ENCODE data around the gene EML3.

The EML3 gene

GRCh38 chr11:62608776-62609175 lies 3.8 kb downstream of the EML3 start:
- no peak for TF ChIP-seq CTCF (IDR thresholded peaks at IDR 0.05; ENCODE audit: poor library complexity, severe bottlenecking)
- H3K27me3 ChIP-seq (ENCODE audit: insufficient read depth, poor library complexity, severe bottlenecking) = no peaks in the 10 kb centered on the region

GRCh38 chr11:62607714-62608113 lies 4.9 kb downstream of the EML3 start:
- H3K27me3 ChIP-seq (ENCODE audit: insufficient read depth, poor library complexity, severe bottlenecking) = no peaks in the 10 kb centered on the region
- ATAC-seq (ENCODE audit: low read depth) = no peak
- no peaks in the 10 kb centered on the region for H3K4me1 ChIP-seq (ENCODE audit: insufficient read depth, poor library complexity, severe bottlenecking)
- peaks cover 28% of the 10 kb centered on the region for H3K36me3 ChIP-seq (ENCODE audit: low read depth)
- no peak overlapping the region for H3K4me3 ChIP-seq (ENCODE audit: severe bottlenecking)
- no peak for TF ChIP-seq CTCF (IDR thresholded peaks at IDR 0.05; ENCODE audit: poor library complexity, severe bottlenecking)
- no peak overlapping the region for H3K27ac ChIP-seq (ENCODE audit: poor library complexity, severe bottlenecking)
- H3K9me3 ChIP-seq (ENCODE audit: severe bottlenecking) = no peaks in the 10 kb centered on the region
- DNase-seq (ENCODE audit: low spot score) = no peak

More at GRCh38 chr11:62608776-62609175, 3.8 kb downstream of the EML3 start:
- Histone ChIP-seq H3K27ac (ENCODE audit: poor library complexity, severe bottlenecking) (no peak overlapping the region), H3K9me3 (ENCODE audit: severe bottlenecking) (no peaks in the 10 kb centered on the region), H3K36me3 (ENCODE audit: low read depth) (peaks cover 28% of the 10 kb centered on the region), H3K4me1 (ENCODE audit: insufficient read depth, poor library complexity, severe bottlenecking) (no peaks in the 10 kb centered on the region), H3K4me3 (ENCODE audit: severe bottlenecking) (no peak overlapping the region)
- ATAC-seq (ENCODE audit: low read depth) (no peak), DNase-seq (ENCODE audit: low spot score) (no peak)

GRCh38 chr11:62605902-62606301 lies 6.7 kb downstream of the EML3 start:
- Histone ChIP-seq H3K9me3 (ENCODE audit: severe bottlenecking) (no peaks in the 10 kb centered on the region), H3K27ac (ENCODE audit: poor library complexity, severe bottlenecking) (no peak overlapping the region), H3K4me1 (ENCODE audit: insufficient read depth, poor library complexity, severe bottlenecking) (no peaks in the 10 kb centered on the region), H3K27me3 (ENCODE audit: insufficient read depth, poor library complexity, severe bottlenecking) (no peaks in the 10 kb centered on the region), H3K4me3 (ENCODE audit: severe bottlenecking) (no peak overlapping the region), H3K36me3 (ENCODE audit: low read depth) (peaks cover 27% of the 10 kb centered on the region)
- ATAC-seq (ENCODE audit: low read depth) = no peak
- DNase-seq (ENCODE audit: low spot score) = no peak
- TF ChIP-seq CTCF (IDR thresholded peaks at IDR 0.05; ENCODE audit: poor library complexity, severe bottlenecking) = no peak

- DNase-seq (ENCODE audit: low spot score) (no peak), ATAC-seq (ENCODE audit: low read depth) (no peak)
- no peak for TF ChIP-seq CTCF (IDR thresholded peaks at IDR 0.05; ENCODE audit: poor library complexity, severe bottlenecking)
- no peaks in the 10 kb centered on the region for H3K4me1 ChIP-seq (ENCODE audit: insufficient read depth, poor library complexity, severe bottlenecking)
- H3K9me3 ChIP-seq (ENCODE audit: severe bottlenecking) = no peaks in the 10 kb centered on the region
- no peaks in the 10 kb centered on the region for H3K27me3 ChIP-seq (ENCODE audit: insufficient read depth, poor library complexity, severe bottlenecking)
- H3K27ac ChIP-seq (ENCODE audit: poor library complexity, severe bottlenecking) = no peak overlapping the region
- H3K4me3 ChIP-seq (ENCODE audit: severe bottlenecking) = no peak overlapping the region
- peaks cover 25% of the 10 kb centered on the region for H3K36me3 ChIP-seq (ENCODE audit: low read depth)
Measured at GRCh38 chr11:62605467-62605866, 7.1 kb downstream of the EML3 start.

GRCh38 chr11:62604460-62605120 lies 8.0 kb downstream of the EML3 start:
- Histone ChIP-seq H3K27ac (ENCODE audit: poor library complexity, severe bottlenecking) (no peak overlapping the region), H3K27me3 (ENCODE audit: insufficient read depth, poor library complexity, severe bottlenecking) (no peaks in the 10 kb centered on the region), H3K36me3 (ENCODE audit: low read depth) (peaks cover 27% of the 10 kb centered on the region), H3K9me3 (ENCODE audit: severe bottlenecking) (no peaks in the 10 kb centered on the region), H3K4me1 (ENCODE audit: insufficient read depth, poor library complexity, severe bottlenecking) (peaks cover 2% of the 10 kb centered on the region), H3K4me3 (ENCODE audit: severe bottlenecking) (no peak overlapping the region)
- ATAC-seq (ENCODE audit: low read depth) = no peak
- TF ChIP-seq CTCF (IDR thresholded peaks at IDR 0.05; ENCODE audit: poor library complexity, severe bottlenecking) = no peak
- no peak for DNase-seq (ENCODE audit: low spot score)
